NB4 (cell line): ENCODE data around the gene PRRC2A.

Source experiments
- CTCF ChIP-seq: IDR thresholded peaks from one replicate; pipeline ENCODE4 v1.5.1; 2012; ENCODE audit warnings: low read depth, low read length
- MAX ChIP-seq: IDR thresholded peaks from 2 replicates; pipeline ENCODE4 v1.6.1; 2011; ENCODE audit warnings: low read depth, low read length
- POLR2A ChIP-seq: IDR thresholded peaks from 2 replicates; pipeline ENCODE4 v1.6.1; 2011; ENCODE audit warnings: mild to moderate bottlenecking; ENCODE audit not compliant: insufficient read length; ENCODE audit errors: extremely low read depth

GRCh38 chr6:31663961-31664789 lies 43.7 kb downstream of the PRRC2A start:
- no peak for TF ChIP-seq POLR2A
- TF ChIP-seq CTCF = no peak
- TF ChIP-seq MAX = no peak
